Mesenchymal stem cell (in vitro differentiated cells and primary cell): ENCODE data around the gene PBX1.

Source experiments
- DNase-seq: peaks from one replicate; pipeline ENCODE4 v3.0.0-alpha.2; 2013
- H2AFZ ChIP-seq: one replicate; pipeline ENCODE4 v1.6.1; 2013; ENCODE audit warnings: low read depth, mild to moderate bottlenecking, control low read depth, inconsistent platforms, low read length, moderate library complexity
- H2AK5ac ChIP-seq: 2 replicates; pipeline ENCODE4 v1.6.1; 2013; ENCODE audit warnings: low read length, moderate library complexity, mild to moderate bottlenecking, inconsistent platforms; ENCODE audit not compliant: severe bottlenecking
- H2BK120ac ChIP-seq: one replicate; pipeline ENCODE4 v1.6.1; 2013; ENCODE audit warnings: low read depth, mild to moderate bottlenecking, inconsistent platforms, low read length, moderate library complexity
- H2BK12ac ChIP-seq, 2 experiments: one replicate each; pipeline ENCODE4 v1.6.1; 2013; ENCODE audit warnings: inconsistent platforms in 2 of 2, low read length in 2 of 2, mild to moderate bottlenecking in 2 of 2, moderate library complexity in 2 of 2, control low read depth in 1 of 2
- H2BK15ac ChIP-seq: one replicate; pipeline ENCODE4 v1.6.1; 2013; ENCODE audit warnings: mild to moderate bottlenecking, low read depth, inconsistent platforms; ENCODE audit not compliant: poor library complexity, severe bottlenecking
- H2BK5ac ChIP-seq: 2 replicates; pipeline ENCODE4 v1.6.1; 2013; ENCODE audit warnings: low read depth, mild to moderate bottlenecking, low read length, control low read depth, inconsistent platforms; ENCODE audit not compliant: poor library complexity, severe bottlenecking
- H3K14ac ChIP-seq, 2 experiments: one replicate each; pipeline ENCODE4 v1.6.1; 2013; ENCODE audit warnings: inconsistent platforms in 2 of 2, low read length in 2 of 2, control low read depth in 1 of 2, mild to moderate bottlenecking in 1 of 2, moderate library complexity in 1 of 2
- H3K18ac ChIP-seq, 2 experiments: one replicate each; pipeline ENCODE4 v1.6.1; 2013; ENCODE audit warnings: inconsistent platforms in 2 of 2, low read length in 2 of 2, control low read depth in 1 of 2, low read depth in 1 of 2, mild to moderate bottlenecking in 1 of 2
- H3K23ac ChIP-seq, 2 experiments: one replicate each; pipeline ENCODE4 v1.6.1; 2013; ENCODE audit warnings: inconsistent platforms in 2 of 2, low read length in 2 of 2, mild to moderate bottlenecking in 2 of 2, moderate library complexity in 2 of 2, control low read depth in 1 of 2
- H3K27ac ChIP-seq: 2 replicates; pipeline ENCODE4 v1.5.1; 2013; ENCODE audit warnings: mild to moderate bottlenecking, moderate library complexity, low read length, control low read depth, inconsistent platforms; ENCODE audit not compliant: poor library complexity, severe bottlenecking
- H3K27me3 ChIP-seq, 2 experiments: 2 replicates each; pipeline versions ENCODE4 v1.6.1 to v1.7.0; 2013; ENCODE audit warnings: low read length in 2 of 2, mild to moderate bottlenecking in 2 of 2, moderate library complexity in 2 of 2, control low read depth in 1 of 2, inconsistent platforms in 1 of 2; ENCODE audit not compliant: control insufficient read depth in 1 of 2, insufficient read depth in 1 of 2
- H3K36me3 ChIP-seq, 2 experiments: 2 replicates each; pipeline versions ENCODE4 v1.6.1 to v1.7.0; 2013; ENCODE audit warnings: low read length in 2 of 2, control low read depth in 1 of 2, inconsistent platforms in 1 of 2, low read depth in 1 of 2, mild to moderate bottlenecking in 1 of 2; ENCODE audit not compliant: insufficient read depth in 2 of 2, control insufficient read depth in 1 of 2
- H3K4ac ChIP-seq, 2 experiments: one replicate each; pipeline ENCODE4 v1.6.1; 2013; ENCODE audit warnings: inconsistent platforms in 2 of 2, low read length in 2 of 2, mild to moderate bottlenecking in 2 of 2, moderate library complexity in 2 of 2, control low read depth in 1 of 2, low read depth in 1 of 2
- H3K4me1 ChIP-seq: 2 replicates; pipeline ENCODE4 v1.6.1; 2013; ENCODE audit warnings: low read depth, low read length, control low read depth; ENCODE audit not compliant: control insufficient read depth, insufficient read depth
- H3K4me2 ChIP-seq: 2 replicates; pipeline ENCODE4 v1.6.1; 2013; ENCODE audit warnings: low read length, mild to moderate bottlenecking, inconsistent platforms; ENCODE audit not compliant: poor library complexity, severe bottlenecking
- H3K4me3 ChIP-seq, 2 experiments: 2 replicates each; pipeline versions ENCODE4 v1.5.1 to v1.7.0; 2013; ENCODE audit warnings: low read length in 2 of 2, mild to moderate bottlenecking in 2 of 2, control low read depth in 1 of 2, low read depth in 1 of 2; ENCODE audit not compliant: insufficient read depth in 1 of 2
- H3K79me1 ChIP-seq: replicated peaks from 2 replicates; pipeline ENCODE4 v1.6.1; 2013; ENCODE audit warnings: mild to moderate bottlenecking, control low read depth, low read length, inconsistent platforms; ENCODE audit not compliant: poor library complexity, severe bottlenecking
- H3K9ac ChIP-seq: 2 replicates; pipeline ENCODE4 v1.7.0; 2013; ENCODE audit warnings: mild to moderate bottlenecking, low read length, moderate library complexity
- H3K9me3 ChIP-seq: 2 replicates; pipeline ENCODE4 v1.7.0; 2013; ENCODE audit warnings: mild to moderate bottlenecking, low read length; ENCODE audit not compliant: control insufficient read depth
- H4K8ac ChIP-seq: one replicate; pipeline ENCODE4 v1.6.1; 2013; ENCODE audit warnings: inconsistent platforms, mild to moderate bottlenecking, low read length, moderate library complexity
- H4K91ac ChIP-seq: one replicate; pipeline ENCODE4 v1.6.1; 2013; ENCODE audit warnings: mild to moderate bottlenecking, low read length, inconsistent platforms
- WGBS: methylation state at CpG from one replicate; pipeline ENCODE4 v1.1.7; 2013; ENCODE audit warnings: mixed read lengths; 5-methylcytosine and 5-hydroxymethylcytosine counted together

Gene PBX1

DNA sequence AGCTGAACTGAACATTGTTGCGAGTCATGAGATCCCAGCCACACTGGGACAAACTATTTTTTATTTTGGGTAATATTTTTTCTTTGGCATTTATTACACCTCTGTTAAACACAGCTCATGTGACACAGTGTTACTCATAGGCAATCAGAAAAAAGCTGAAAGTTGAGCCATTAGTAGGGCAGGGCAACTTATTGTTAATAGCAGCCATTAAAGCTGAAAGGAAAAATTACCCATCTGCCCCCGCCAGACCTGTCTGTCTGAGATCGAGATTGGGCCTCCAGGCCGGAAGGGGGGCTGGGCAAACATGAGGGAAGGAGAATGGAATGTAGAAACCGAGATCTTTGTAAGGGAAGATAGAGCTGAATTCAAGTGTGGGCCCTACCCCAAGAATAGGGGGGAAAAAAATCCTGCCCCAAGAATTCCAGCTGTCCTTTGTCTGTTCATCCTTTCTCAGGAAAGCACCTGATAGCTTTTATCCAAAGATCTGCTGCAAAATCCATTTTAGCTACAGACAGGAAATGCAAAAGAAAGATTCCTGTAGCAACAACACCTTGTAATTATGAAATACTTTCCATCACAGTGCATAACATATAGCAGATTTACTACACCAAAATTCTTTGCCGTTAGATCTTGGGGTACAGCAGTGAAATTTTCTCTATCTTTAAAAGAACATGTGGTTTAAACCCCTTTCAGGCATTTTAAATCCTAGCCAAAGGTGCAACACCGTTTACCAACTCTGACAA is 212.8 kb downstream of the PBX1 start:
- H3K9ac ChIP-seq, result peak overlapping the region; percentile 77
- peak overlapping the region; percentile 89 for H2AK5ac ChIP-seq
- peak overlapping the region; percentile 46 to 99 for H3K18ac ChIP-seq
- H3K27me3 ChIP-seq, result no peaks in the 10 kb centered on the region
- H4K91ac ChIP-seq, result no peak overlapping the region
- H3K79me1 ChIP-seq, result peaks cover 8% of the 10 kb centered on the region
- no peak overlapping the region for H4K8ac ChIP-seq
- no peaks in the 10 kb centered on the region for H3K9me3 ChIP-seq
- no peak overlapping the region for H2BK15ac ChIP-seq
- peak overlapping the region; percentile 4 for H3K4me2 ChIP-seq
- H3K36me3 ChIP-seq, result no peaks in the 10 kb centered on the region
- no peak overlapping the region for H3K14ac ChIP-seq
- peak overlapping the region; percentile 60 for H2BK5ac ChIP-seq
- peak overlapping the region; percentile 92 for H3K27ac ChIP-seq
- 35% methylated on average over 5 of the region's 7 CpGs for WGBS
- peak overlapping the region in 1 of 2 experiments; percentile 11 for H3K4me3 ChIP-seq
- H3K4me1 ChIP-seq, result peaks cover 19% of the 10 kb centered on the region
- peak overlapping the region in 1 of 2 experiments; percentile 44 for H2BK12ac ChIP-seq
- DNase-seq, result peak; percentile 78
- no peak overlapping the region for H3K23ac ChIP-seq
- peak overlapping the region; percentile 87 for H2BK120ac ChIP-seq
- H3K4ac ChIP-seq, result peak overlapping the region; percentile 4 to 46
- H2AFZ ChIP-seq, result no peak overlapping the region

GRCh38 chr1:164772635-164773034 is 213.7 kb downstream of the PBX1 start:
- Histone ChIP-seq H2BK15ac (no peak overlapping the region), H3K27me3 (no peaks in the 10 kb centered on the region), H3K9ac (peak overlapping the region; percentile 77), H2BK120ac (peak overlapping the region; percentile 35), H2AFZ (no peak overlapping the region), H3K18ac (peak overlapping the region; percentile 46 to 99), H3K4me1 (peaks cover 22% of the 10 kb centered on the region), H4K8ac (peak overlapping the region; percentile 89), H3K23ac (no peak overlapping the region), H3K79me1 (peaks cover 8% of the 10 kb centered on the region), H2BK12ac (peak overlapping the region; percentile 69 to 92), H3K36me3 (no peaks in the 10 kb centered on the region), H3K9me3 (no peaks in the 10 kb centered on the region), H3K4me3 (peak overlapping the region in 1 of 2 experiments; percentile 17), H2AK5ac (peak overlapping the region; percentile 89), H3K4ac (peak overlapping the region in 1 of 2 experiments; percentile 82), H3K14ac (peak overlapping the region in 1 of 2 experiments; percentile 61), H3K27ac (peak overlapping the region; percentile 92), H2BK5ac (peak overlapping the region; percentile 60), H4K91ac (peak overlapping the region; percentile 19), H3K4me2 (no peak overlapping the region)
- peak; percentile 94 for DNase-seq
- 36% methylated on average over 4 of the region's 4 CpGs for whole genome bisulfite sequencing

DNA sequence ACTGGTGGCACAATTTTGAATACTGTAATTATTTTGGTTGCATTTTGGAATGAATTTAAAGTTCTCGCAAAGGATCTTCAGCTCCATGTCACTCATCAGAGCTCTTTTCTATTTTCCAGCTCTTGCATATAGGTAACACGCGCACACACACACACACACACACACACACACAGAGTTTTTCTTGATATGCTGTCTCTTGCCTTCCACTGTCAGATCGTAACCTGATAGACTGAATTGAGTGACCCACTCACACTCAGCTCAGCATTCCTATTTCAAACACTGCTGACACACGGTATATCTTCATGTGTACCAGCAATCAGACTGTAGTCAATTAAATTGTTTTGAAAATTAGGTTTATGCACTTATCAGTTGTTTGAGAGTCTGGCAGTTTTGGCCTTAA is 214.1 kb downstream of the PBX1 start:
- Histone ChIP-seq H3K4me2 (no peak overlapping the region), H3K4ac (peak overlapping the region in 1 of 2 experiments; percentile 4), H3K14ac (no peak overlapping the region), H2AK5ac (peak overlapping the region; percentile 90), H3K79me1 (peaks cover 8% of the 10 kb centered on the region), H2BK120ac (peak overlapping the region; percentile 50), H2BK15ac (no peak overlapping the region), H3K4me3 (no peak overlapping the region), H3K27me3 (no peaks in the 10 kb centered on the region), H3K36me3 (no peaks in the 10 kb centered on the region), H3K4me1 (peaks cover 21% of the 10 kb centered on the region), H4K91ac (peak overlapping the region; percentile 71), H3K9ac (peak overlapping the region; percentile 50), H3K27ac (peak overlapping the region; percentile 92), H3K18ac (peak overlapping the region; percentile 6 to 26), H3K9me3 (no peaks in the 10 kb centered on the region), H2BK12ac (peak overlapping the region; percentile 27 to 69), H2BK5ac (no peak overlapping the region), H4K8ac (no peak overlapping the region), H3K23ac (no peak overlapping the region), H2AFZ (no peak overlapping the region)
- 72% methylated on average over 4 of the region's 5 CpGs for WGBS
- DNase-seq, result no peak

GRCh38 chr1:164774413-164774812 is 215.4 kb downstream of the PBX1 start:
- WGBS, result 61% methylated on average over 2 of the region's 4 CpGs
- Histone ChIP-seq H3K79me1 (peaks cover 10% of the 10 kb centered on the region), H3K4me1 (peaks cover 17% of the 10 kb centered on the region), H3K27ac (no peak overlapping the region), H3K27me3 (no peaks in the 10 kb centered on the region), H3K23ac (no peak overlapping the region), H2BK5ac (no peak overlapping the region), H3K4ac (peak overlapping the region; percentile 20 to 92), H3K9ac (no peak overlapping the region), H3K4me3 (no peak overlapping the region), H3K14ac (peak overlapping the region in 1 of 2 experiments; percentile 88), H2BK15ac (no peak overlapping the region), H4K8ac (no peak overlapping the region), H2BK120ac (no peak overlapping the region), H3K36me3 (no peaks in the 10 kb centered on the region), H2AK5ac (peak overlapping the region; percentile 47), H2AFZ (no peak overlapping the region), H3K9me3 (no peaks in the 10 kb centered on the region), H2BK12ac (peak overlapping the region in 1 of 2 experiments; percentile 95), H4K91ac (peak overlapping the region; percentile 43), H3K18ac (peak overlapping the region in 1 of 2 experiments; percentile 83), H3K4me2 (no peak overlapping the region)
- DNase-seq, result peak; percentile 46
